Measurements from ENCODE around the gene ZNF22. TPM values are rescaled to one million over a fixed set of nuclear protein-coding genes. Genes with fewer than 3 reads are reported as not detected.
"Not testable (repeated sequence)": the region's sequence is repeated elsewhere in the genome, so short reads cannot be mapped to it uniquely, and the experiment has no call there.

ZNF22 gene
- total RNA-seq, 6 donors from 2014 or later: 8.4 to 26.9 (median 18.4) TPM

GRCh38 chr10:45005284-45005683, 4.6 kb downstream of the ZNF22 start:
- TF ChIP-seq EP300 (IDR thresholded peaks at IDR 0.05): no peak
- TF ChIP-seq, protein P1, sequence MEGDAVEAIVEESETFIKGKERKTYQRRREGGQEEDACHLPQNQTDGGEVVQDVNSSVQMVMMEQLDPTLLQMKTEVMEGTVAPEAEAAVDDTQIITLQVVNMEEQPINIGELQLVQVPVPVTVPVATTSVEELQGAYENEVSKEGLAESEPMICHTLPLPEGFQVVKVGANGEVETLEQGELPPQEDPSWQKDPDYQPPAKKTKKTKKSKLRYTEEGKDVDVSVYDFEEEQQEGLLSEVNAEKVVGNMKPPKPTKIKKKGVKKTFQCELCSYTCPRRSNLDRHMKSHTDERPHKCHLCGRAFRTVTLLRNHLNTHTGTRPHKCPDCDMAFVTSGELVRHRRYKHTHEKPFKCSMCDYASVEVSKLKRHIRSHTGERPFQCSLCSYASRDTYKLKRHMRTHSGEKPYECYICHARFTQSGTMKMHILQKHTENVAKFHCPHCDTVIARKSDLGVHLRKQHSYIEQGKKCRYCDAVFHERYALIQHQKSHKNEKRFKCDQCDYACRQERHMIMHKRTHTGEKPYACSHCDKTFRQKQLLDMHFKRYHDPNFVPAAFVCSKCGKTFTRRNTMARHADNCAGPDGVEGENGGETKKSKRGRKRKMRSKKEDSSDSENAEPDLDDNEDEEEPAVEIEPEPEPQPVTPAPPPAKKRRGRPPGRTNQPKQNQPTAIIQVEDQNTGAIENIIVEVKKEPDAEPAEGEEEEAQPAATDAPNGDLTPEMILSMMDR (IDR thresholded peaks at IDR 0.05): no peak
- no peak for TF ChIP-seq POLR2AphosphoS5 (IDR thresholded peaks at IDR 0.05)
- TF ChIP-seq POLR2A (IDR thresholded peaks at IDR 0.05): no peak
- Histone ChIP-seq H3K4me1 (peaks cover 11 to 24% (median 17%) of the 10 kb centered on the region in 4 donors), H3K27me3 (no peaks in the 10 kb centered on the region), H3K27ac (no peak overlapping the region), H3K36me3 (peaks cover 0 to 23% (median 8%) of the 10 kb centered on the region in 4 donors), H3K9me3 (no peaks in the 10 kb centered on the region), H3K4me3 (no peak overlapping the region)
- ATAC-seq (ENCODE audit: low FRiP score in 2 of 2): no peak
- DNase-seq: no peak
- WGBS, 2 donors: 100% methylated on average over 1 of the region's 1 CpG

DNA sequence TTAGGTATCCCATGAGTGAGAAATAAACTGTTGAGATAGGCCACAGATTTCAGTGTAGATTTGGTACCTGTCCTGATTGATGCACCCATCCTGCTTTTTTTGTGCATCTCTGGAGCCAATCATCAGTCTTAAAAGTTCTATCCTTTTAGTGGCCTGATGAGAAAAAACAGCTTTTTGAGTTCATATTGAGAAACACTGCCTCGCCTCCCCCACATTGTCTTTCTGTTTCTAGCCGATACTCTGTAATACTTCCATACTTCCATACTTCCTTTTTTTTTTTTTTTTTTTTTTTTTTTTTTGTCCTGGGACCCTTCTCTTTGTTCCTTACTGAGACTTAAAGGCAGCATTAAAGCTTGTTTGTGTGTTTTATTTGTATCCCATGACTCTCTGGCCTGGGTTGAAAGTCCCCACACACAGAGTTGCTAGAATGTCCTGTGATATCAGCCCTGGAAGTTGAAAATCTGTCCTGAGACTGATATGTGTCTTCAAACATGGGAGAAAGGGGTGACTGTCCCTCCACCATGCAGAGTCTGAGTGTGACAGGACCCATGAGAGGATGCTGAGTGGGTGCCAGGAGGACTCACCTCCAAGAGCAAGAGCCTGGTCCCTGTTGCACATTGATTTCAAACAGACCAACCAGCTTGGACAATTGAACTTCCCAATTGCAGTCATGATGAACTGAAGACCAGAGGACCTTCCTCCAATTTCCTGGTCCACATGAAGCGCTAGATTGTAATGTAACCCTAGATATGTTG, 5.7 kb downstream of the ZNF22 start:
- no peak for ATAC-seq (ENCODE audit: low FRiP score in 2 of 2)
- TF ChIP-seq POLR2A (IDR thresholded peaks at IDR 0.05): no peak
- no peak for TF ChIP-seq EP300 (IDR thresholded peaks at IDR 0.05)
- TF ChIP-seq, protein P1 (IDR thresholded peaks at IDR 0.05): no peak
- no peak for TF ChIP-seq POLR2AphosphoS5 (IDR thresholded peaks at IDR 0.05)
- Histone ChIP-seq H3K9me3 (no peaks in the 10 kb centered on the region), H3K27me3 (no peaks in the 10 kb centered on the region), H3K4me3 (no peak overlapping the region), H3K27ac (peak overlapping the region in 1 of 4 donors; percentile 23), H3K4me1 (peaks cover 8 to 19% (median 14%) of the 10 kb centered on the region in 4 donors), H3K36me3 (peaks cover 0 to 23% (median 8%) of the 10 kb centered on the region in 4 donors)
- DNase-seq: no peak
- 68 to 86% methylated on average over 3 of the region's 3 CpGs for WGBS, 2 donors

GRCh38 chr10:45008524-45009161, 7.9 kb downstream of the ZNF22 start:
- no peak overlapping the region for H3K4me3 ChIP-seq
- no peaks in the 10 kb centered on the region for H3K9me3 ChIP-seq
- H3K4me1 ChIP-seq: peaks cover 0 to 8% (median 3%) of the 10 kb centered on the region in 4 donors
- no peak overlapping the region for H3K27ac ChIP-seq
- peaks cover 0 to 18% (median 5%) of the 10 kb centered on the region in 4 donors for H3K36me3 ChIP-seq
- no peaks in the 10 kb centered on the region for H3K27me3 ChIP-seq
- DNase-seq (peak in 1 of 2 donors; percentile 67), ATAC-seq (ENCODE audit: low FRiP score in 2 of 2) (peak; percentile 94 to 95)
- WGBS, 2 donors: 9 to 15% methylated on average over 8 of the region's 8 CpGs
- TF ChIP-seq EP300 (IDR thresholded peaks at IDR 0.05) (no peak), POLR2A (IDR thresholded peaks at IDR 0.05) (no peak), POLR2AphosphoS5 (IDR thresholded peaks at IDR 0.05) (peak in 1 of 2 donors; percentile 15)
- TF ChIP-seq, protein P1 (IDR thresholded peaks at IDR 0.05): peak; percentile 50 to 90 (median 84)

- not testable (repeated sequence) for H3K9me3 ChIP-seq; DNase-seq; H3K4me3 ChIP-seq; H3K36me3 ChIP-seq; H3K4me1 ChIP-seq; ATAC-seq (ENCODE audit: low FRiP score in 2 of 2); H3K27ac ChIP-seq; H3K27me3 ChIP-seq
- 77 to 100% methylated on average over 9 to 10 of the region's 10 CpGs for WGBS, 2 donors
These were observed 13.8 kb downstream of the ZNF22 start for GRCh38 chr10:45014557-45014956.

DNA sequence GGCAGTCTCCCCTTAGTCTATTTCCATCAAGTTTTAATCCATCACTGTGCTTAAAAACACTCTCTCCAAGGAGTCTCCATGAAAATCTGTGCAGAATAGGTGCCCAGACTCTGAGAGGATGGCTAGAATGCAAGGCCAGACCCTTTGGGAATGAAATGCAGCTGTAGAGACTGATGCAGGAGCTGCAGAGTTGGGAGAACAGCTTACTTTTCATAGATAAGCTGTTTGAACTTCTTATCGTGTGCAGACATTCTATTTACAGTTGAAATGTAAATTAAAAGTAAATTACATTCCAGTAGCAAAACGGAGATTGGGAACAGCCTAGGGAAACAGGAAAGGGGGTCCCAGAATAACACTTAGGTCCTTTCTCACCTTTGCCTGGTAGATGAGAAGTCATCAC, 14.9 kb downstream of the ZNF22 start:
- Histone ChIP-seq H3K27ac (no peak overlapping the region), H3K4me1 (no peaks in the 10 kb centered on the region), H3K4me3 (no peak overlapping the region), H3K27me3 (no peaks in the 10 kb centered on the region), H3K9me3 (no peaks in the 10 kb centered on the region), H3K36me3 (no peaks in the 10 kb centered on the region)
- WGBS, 2 donors: 40% methylated on average over 2 of the region's 2 CpGs
- TF ChIP-seq POLR2A (IDR thresholded peaks at IDR 0.05) (no peak), POLR2AphosphoS5 (IDR thresholded peaks at IDR 0.05) (no peak), EP300 (IDR thresholded peaks at IDR 0.05) (no peak)
- TF ChIP-seq, protein P1 (IDR thresholded peaks at IDR 0.05): no peak
- DNase-seq: no peak
- no peak for ATAC-seq (ENCODE audit: low FRiP score in 2 of 2)
